H1 (cell line): ENCODE measurements around the gene ADPGK. TPM values are rescaled to one million over a fixed set of nuclear protein-coding genes. Genes with fewer than 3 reads are reported as not detected.

Experiments used
- ATF3 ChIP-seq: IDR thresholded peaks from 2 replicates; pipeline ENCODE4 v1.6.1; 2011; ENCODE audit warnings: low read depth, mild to moderate bottlenecking, low read length; ENCODE audit not compliant: insufficient read depth
- GABPA ChIP-seq: IDR thresholded peaks from 2 replicates; pipeline ENCODE4 v1.6.1; 2011; ENCODE audit warnings: mild to moderate bottlenecking, low read length, moderate library complexity, borderline replicate concordance; ENCODE audit not compliant: insufficient read depth
- SIX5 ChIP-seq: IDR thresholded peaks from 2 replicates; pipeline ENCODE4 v1.6.1; 2011; ENCODE audit warnings: mild to moderate bottlenecking, low read depth, low read length
- TAF1 ChIP-seq: IDR thresholded peaks from 2 replicates; pipeline ENCODE4 v1.6.1; 2011; ENCODE audit warnings: mild to moderate bottlenecking, low read depth, low read length
- polyA plus RNA-seq, 7 experiments: library from polyadenylated mRNA; depleted of rRNA in 3 of 7; stranded (reverse) in 5 of 7; unstranded in 2 of 7; fragments of >200 nt in 5 of 7; fragments of 200-250 nt in 2 of 7; gene quantifications; 1 replicate in 5 of 7; 2 replicates in 1 of 7; 4 replicates in 1 of 7; pipeline versions ENCODE4 v1.2.1 to v1.2.3, GENCODE V29; 2011 to 2013; ENCODE audit warnings: missing spikeins in 2 of 7, mixed read lengths in 2 of 7
- total RNA-seq: library from RNA; stranded (reverse); fragmentation: NEBNext Ultra II Directional; extraction: Animal tissue kit (Norgen Biotek cat#: 25700); gene quantifications from 2 replicates; pipeline ENCODE4 v1.2.1, GENCODE V29; 2021

The ADPGK gene
- total and polyA plus RNA-seq, 2 of the 8 experiments (the other 6 are each of a cell fraction or from before 2014, with no cell fraction given): 32.2 to 38.2 TPM

- no peak for TF ChIP-seq ATF3
- TF ChIP-seq GABPA: no peak
- no peak for TF ChIP-seq TAF1
- no peak for TF ChIP-seq SIX5
Observed at GRCh38 chr15:72787526-72787925, 4.0 kb upstream of the ADPGK start (continued).
